ENCODE results near the gene FBRSL1.

The FBRSL1 gene

DNA sequence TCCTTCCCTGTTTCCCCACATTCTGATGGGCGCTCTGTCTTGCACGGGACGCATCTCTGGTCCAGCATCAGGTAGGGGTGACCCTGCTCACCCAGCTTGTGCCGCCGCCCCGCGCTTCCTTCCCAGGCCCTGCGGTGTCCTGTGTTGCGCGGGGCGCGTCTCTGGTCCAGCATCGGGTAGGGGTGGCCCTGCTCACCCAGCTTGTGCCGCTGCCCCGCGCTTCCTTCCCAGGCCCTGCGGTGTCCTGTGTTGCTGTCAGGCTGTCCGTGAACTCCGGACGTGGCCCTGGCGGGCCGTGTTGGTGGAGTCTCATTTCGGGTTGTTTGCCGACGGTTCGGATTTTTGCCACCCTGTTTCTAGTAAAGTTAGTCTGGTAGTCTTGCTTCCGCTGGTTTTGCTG, 6.8 kb downstream of the FBRSL1 start:
- no peaks in the 10 kb centered on the region for H3K9me3 ChIP-seq
- H3K36me3 ChIP-seq (replicated peaks), result no peaks in the 10 kb centered on the region
- in situ Hi-C loops (cut with MboI; ENCODE audit: low sequenced_read_pairs), result no loop called here
- peaks cover 5% of the 10 kb centered on the region; the same call in 1 of the 2 replicates for H3K4me1 ChIP-seq
- no peak overlapping the region for H3K4me3 ChIP-seq
- H3K27me3 ChIP-seq (ENCODE audit: low read depth), result no peaks in the 10 kb centered on the region
- no peak for DNase-seq (ENCODE audit: low spot score in 2 of 2)

DNA sequence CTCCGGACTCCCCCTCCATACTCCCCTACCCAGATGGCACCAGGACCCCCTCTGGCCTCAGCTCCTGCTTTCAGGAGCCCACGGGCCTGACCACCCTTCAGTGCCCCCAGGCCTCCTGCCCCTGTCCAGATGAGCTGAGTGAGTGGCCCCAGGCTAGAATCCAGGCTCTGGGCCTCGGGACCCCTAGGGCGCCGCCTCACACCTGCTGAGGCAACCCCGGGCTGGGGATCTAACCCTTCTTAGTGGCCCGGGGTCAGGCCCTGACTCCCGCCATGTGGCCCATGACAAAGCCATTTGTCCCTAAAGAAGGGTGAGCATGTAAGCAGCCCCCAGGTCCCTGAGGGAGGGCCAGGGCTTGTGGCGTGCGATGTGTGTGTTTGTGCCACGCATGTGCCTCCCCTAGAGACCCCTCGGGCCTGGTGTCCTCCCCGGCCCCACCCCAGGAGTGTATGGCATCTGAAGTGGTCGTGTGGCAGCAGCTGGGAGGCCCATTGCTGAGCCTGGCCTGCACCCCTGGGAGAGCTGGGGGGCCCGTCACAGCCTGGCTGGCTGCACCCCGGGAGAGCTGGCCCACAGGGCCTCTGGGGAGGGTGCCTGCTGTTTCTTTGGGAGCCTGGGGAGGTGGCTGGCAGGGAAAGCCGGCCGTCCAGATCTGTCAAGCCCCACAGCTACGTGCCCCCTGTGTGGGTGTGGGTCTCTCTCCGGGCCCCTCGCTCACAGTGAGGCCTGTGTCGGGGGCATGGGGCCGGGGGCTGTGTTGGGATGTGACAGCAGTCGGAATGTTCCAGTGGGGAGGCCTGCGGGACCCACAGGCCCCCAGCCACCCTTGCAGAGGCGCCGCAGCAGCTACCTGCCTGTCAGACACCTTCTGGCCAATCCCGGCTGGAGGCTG, 7.8 kb downstream of the FBRSL1 start:
- no peaks in the 10 kb centered on the region for H3K36me3 ChIP-seq (replicated peaks)
- no peaks in the 10 kb centered on the region for H3K9me3 ChIP-seq
- H3K4me1 ChIP-seq, result no peaks in the 10 kb centered on the region
- H3K27me3 ChIP-seq (ENCODE audit: low read depth), result no peaks in the 10 kb centered on the region
- H3K4me3 ChIP-seq, result no peak overlapping the region
- in situ Hi-C loops (cut with MboI; ENCODE audit: low sequenced_read_pairs), result no loop called here
- DNase-seq (ENCODE audit: low spot score in 2 of 2), result no peak

DNA sequence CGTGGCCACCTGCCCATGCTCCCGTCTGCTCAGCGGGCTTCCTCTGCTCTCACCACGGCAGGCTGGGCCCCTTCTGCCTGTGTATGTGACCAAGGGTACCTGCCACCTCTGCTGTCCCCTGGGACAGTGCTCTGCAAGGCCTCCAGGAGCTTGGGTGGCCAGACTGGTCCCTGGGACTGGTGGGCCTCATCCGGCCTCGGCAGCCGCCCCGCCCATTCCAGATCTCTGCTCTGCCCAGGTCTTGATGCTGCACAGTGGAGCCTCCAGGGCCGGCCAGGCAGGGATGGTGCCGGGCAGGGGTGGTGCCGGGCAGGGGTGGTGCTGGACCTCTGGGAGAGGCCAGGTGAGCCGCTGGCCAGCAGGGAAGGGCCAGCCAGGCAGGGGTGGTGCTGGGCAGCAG, 9.0 kb downstream of the FBRSL1 start:
- no peaks in the 10 kb centered on the region for H3K9me3 ChIP-seq
- no peaks in the 10 kb centered on the region for H3K36me3 ChIP-seq (replicated peaks)
- H3K27me3 ChIP-seq (ENCODE audit: low read depth), result no peaks in the 10 kb centered on the region
- in situ Hi-C loops (cut with MboI; ENCODE audit: low sequenced_read_pairs), result no loop called here
- H3K4me3 ChIP-seq, result no peak overlapping the region
- no peaks in the 10 kb centered on the region for H3K4me1 ChIP-seq
- no peak for DNase-seq (ENCODE audit: low spot score in 2 of 2)

DNA sequence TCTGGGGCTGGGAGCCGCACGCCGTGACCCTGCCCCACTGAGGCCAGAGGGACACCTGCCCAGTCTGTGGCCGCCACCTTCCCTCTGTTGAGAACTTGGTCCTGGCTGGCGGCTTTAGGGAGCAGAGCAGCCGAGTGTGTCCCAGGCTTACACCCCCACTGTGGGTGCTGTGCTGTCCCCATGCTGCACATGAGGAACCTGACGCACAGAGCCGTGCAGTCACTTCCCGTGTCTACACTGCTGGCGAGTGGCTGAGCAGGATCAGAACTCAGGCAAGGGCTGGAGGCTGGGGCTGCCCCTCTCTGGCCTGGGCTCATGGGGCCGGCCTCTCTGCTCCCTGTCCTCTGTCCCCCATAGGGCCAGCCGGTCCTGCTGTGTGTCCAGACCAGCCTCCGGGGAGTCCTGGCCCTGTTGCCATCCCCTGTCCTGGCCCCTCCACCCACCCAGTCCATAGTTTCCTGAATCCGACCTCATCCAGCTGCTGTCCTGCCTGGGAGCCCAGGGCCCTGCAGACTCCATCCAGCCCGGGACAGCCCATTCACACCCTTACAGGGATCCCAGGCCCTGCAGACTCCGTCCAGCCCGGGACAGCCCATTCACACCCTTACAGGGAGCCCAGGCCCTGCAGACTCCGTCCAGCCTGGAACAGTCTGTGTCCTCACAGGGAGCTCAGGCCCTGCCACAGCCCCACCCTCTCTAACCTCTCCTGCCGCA, 10.3 kb downstream of the FBRSL1 start:
- Histone ChIP-seq H3K4me3 (no peak overlapping the region), H3K9me3 (no peaks in the 10 kb centered on the region), H3K4me1 (no peaks in the 10 kb centered on the region), H3K36me3 (replicated peaks) (no peaks in the 10 kb centered on the region), H3K27me3 (ENCODE audit: low read depth) (no peaks in the 10 kb centered on the region)
- no peak for DNase-seq (ENCODE audit: low spot score in 2 of 2)
- in situ Hi-C loops (cut with MboI; ENCODE audit: low sequenced_read_pairs), result no loop called here

DNA sequence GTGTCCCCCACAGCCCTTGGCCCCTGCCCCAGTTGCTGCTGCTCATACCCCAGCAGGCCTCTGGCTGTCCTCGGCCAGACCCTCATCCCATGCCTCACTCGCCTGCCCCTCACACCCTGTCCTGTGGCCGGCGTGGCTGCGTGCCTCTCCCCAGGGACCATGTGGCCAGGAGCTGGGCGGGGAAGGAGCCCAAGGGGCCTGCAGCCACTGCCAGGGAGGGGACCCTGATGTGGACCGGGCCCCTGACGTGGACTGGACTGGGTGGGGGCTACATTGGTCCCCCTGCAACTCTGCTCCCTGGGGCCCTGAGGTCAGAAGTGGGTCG, 10.9 kb downstream of the FBRSL1 start:
- Histone ChIP-seq H3K4me1 (no peaks in the 10 kb centered on the region), H3K36me3 (replicated peaks) (no peaks in the 10 kb centered on the region), H3K4me3 (no peak overlapping the region), H3K9me3 (no peaks in the 10 kb centered on the region), H3K27me3 (ENCODE audit: low read depth) (no peaks in the 10 kb centered on the region)
- in situ Hi-C loops (cut with MboI; ENCODE audit: low sequenced_read_pairs), result no loop called here
- no peak for DNase-seq (ENCODE audit: low spot score in 2 of 2)

DNA sequence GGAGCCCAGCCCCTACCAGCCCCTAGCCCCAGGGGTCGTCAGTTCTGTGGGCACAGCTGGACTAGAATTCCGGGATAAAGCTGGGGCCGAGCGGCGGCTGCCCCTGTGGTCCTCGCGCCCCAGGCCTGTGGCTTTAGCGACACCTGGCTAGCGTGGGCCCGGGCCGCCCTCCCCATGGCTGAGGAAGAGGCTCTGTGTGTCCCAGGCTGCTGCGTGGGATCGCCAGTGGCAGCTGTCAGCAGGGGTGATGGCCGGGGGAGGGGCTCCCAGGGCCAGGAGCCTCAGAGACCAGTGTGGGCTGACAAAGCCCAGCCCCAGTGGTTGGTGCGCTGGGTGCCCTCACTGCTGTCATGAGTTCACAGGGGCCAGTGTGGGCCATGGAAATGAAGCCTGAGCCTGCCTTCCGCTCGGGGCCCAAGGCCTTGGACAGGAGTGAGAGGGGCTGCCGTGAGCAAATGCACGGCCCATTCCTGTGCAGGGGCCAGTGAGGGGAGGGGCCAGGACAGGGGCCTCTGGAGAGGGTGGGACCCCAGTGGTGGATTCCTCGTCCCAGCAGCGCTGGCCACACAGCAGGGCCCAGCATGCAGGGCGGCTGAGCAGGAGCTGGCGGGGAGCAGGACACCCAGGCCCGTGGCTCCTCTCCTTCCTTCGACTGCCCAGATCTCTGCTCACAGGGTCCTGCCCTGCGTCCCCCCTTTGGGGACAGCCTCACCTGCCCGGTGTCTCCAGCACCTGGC, 11.4 kb downstream of the FBRSL1 start:
- DNase-seq (ENCODE audit: low spot score in 2 of 2), result no peak
- in situ Hi-C loops (cut with MboI; ENCODE audit: low sequenced_read_pairs), result no loop called here
- H3K27me3 ChIP-seq (ENCODE audit: low read depth), result no peaks in the 10 kb centered on the region
- H3K4me3 ChIP-seq, result no peak overlapping the region
- no peaks in the 10 kb centered on the region for H3K9me3 ChIP-seq
- H3K4me1 ChIP-seq, result no peaks in the 10 kb centered on the region
- H3K36me3 ChIP-seq (replicated peaks), result no peaks in the 10 kb centered on the region

DNA sequence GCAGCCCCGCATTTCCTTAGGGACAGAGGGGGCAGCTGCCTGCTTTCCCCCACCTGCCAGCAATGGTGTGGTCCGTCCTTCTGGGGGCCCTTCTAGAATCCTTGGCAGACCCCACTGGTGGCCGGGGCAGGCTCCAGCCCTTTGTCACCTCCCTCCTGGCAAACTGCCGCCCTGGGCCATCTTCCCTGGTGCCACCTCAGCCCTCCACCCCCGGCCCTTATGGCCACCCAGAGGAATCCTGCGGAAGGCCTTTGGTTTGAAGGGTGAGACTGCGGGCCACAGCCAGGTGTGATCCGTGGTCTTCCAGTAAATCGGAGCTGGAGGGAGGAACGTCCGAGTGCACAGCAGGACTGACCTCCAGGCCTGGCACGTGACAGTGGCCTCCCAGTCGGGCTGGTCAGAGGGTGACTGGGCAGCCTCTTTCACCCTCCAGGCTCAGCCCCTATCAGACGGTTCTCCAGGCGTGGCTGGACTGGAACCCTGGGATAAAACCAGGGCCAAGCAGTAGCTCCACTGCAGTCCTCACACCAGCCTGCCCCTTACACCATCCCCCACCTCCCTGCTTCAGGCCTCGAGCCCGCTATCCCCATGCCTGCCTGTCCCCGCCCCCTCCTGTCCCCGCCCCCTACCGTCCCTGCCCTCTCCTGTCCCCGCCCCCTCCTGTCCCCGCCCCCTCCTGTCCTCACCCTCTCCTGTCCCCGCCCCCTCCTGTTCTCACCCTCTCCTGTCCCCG, 12.4 kb downstream of the FBRSL1 start:
- Histone ChIP-seq H3K9me3 (no peaks in the 10 kb centered on the region), H3K4me3 (no peak overlapping the region), H3K36me3 (replicated peaks) (no peaks in the 10 kb centered on the region), H3K4me1 (no peaks in the 10 kb centered on the region), H3K27me3 (ENCODE audit: low read depth) (no peaks in the 10 kb centered on the region)
- in situ Hi-C loops (cut with MboI; ENCODE audit: low sequenced_read_pairs), result no loop called here
- DNase-seq (ENCODE audit: low spot score in 2 of 2), result peak in 1 of 2 experiments; percentile 59

DNA sequence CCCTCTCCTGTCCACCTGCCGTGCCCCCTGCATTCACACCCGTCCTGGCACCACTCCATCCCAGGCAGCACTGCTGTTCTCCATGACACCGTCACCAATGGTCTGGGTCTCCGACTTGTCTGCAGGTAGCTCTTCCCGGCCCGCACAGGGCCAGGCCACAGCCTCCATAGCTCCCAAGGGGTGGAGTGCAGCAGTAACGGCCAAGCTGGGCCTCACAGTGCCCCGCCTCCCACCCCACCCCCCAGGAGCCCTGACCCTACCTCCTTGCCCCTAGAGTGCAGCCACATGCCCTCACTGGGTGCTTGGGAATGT, 12.9 kb downstream of the FBRSL1 start:
- Histone ChIP-seq H3K36me3 (replicated peaks) (no peaks in the 10 kb centered on the region), H3K9me3 (no peaks in the 10 kb centered on the region), H3K4me1 (no peaks in the 10 kb centered on the region), H3K4me3 (no peak overlapping the region), H3K27me3 (ENCODE audit: low read depth) (no peaks in the 10 kb centered on the region)
- no peak for DNase-seq (ENCODE audit: low spot score in 2 of 2)
- in situ Hi-C loops (cut with MboI; ENCODE audit: low sequenced_read_pairs), result no loop called here

DNA sequence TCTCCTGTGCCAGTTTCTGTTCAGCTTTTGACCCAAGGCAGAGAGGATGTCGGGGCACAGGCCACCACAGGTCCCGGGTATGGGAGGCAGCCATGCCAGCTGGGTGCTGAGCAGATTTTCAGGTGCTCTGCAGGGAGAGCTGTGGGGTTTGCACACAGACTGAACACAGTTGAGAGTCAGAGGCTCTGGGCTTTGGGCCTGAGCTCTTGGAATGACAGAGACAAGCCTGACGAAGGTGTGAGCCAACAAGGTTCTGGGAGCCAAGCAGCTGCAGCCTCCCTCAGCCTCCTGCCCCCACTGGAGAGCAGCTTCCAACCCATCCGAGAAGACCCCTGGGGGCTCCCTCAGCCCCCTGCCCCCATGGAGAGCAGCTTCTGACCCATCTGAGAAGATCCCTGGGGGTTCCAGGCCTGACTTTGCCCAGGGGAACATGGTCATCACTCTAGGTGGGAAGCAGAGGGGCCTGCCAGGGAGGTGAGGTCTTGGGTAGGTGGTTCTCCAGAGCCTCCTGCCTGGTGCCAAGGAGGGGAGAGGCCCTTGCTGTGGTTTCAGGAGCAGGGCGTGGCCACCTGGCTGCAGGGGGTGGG, 13.8 kb downstream of the FBRSL1 start:
- Histone ChIP-seq H3K9me3 (no peaks in the 10 kb centered on the region), H3K4me3 (no peak overlapping the region), H3K27me3 (ENCODE audit: low read depth) (no peaks in the 10 kb centered on the region), H3K36me3 (replicated peaks) (0 out of 2 replicates have a peak, but pooled peaks cover 1% of the 10 kb centered on the region), H3K4me1 (no peaks in the 10 kb centered on the region)
- DNase-seq (ENCODE audit: low spot score in 2 of 2), result no peak
- in situ Hi-C loops (cut with MboI; ENCODE audit: low sequenced_read_pairs), result no loop called here

DNA sequence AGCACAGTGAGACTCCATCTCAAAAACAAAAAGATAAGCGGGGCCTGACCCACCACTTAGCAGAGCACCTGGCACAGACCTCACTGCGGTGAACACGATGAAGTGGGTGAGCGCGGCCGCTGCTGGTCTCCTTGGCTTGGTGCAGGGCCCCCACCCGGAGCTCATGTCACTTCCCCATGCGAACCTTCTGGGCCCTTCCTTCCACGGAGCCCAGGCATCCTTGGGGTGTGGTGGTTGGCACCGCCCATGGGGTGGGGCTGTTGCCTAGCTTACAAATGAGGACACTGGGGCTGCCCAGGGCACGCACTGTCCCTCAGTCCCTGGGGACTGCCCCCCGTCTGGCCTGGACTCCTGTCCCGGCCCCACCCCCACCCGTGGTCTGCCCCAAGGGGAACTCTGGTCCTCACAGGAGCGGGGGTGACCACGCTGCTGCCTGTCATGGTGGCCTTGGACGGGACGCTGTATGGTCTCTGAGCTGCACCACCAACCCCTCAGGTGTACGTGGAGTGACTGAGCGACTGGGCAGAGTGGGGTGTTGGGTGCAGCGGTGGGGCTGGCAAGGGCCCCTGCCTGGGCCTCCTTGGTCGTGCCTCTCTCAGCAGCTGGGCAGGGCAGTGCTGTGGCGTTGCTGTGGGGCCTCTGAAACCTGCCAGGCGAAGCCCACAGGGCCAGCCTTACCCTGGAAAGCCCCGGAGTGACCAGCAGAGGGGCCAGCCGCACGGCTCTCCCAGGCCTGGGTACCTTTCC, 15.3 kb downstream of the FBRSL1 start:
- in situ Hi-C loops (cut with MboI; ENCODE audit: low sequenced_read_pairs), result no loop called here
- Histone ChIP-seq H3K27me3 (ENCODE audit: low read depth) (no peaks in the 10 kb centered on the region), H3K4me1 (no peaks in the 10 kb centered on the region), H3K9me3 (no peaks in the 10 kb centered on the region), H3K4me3 (no peak overlapping the region), H3K36me3 (replicated peaks) (0 out of 2 replicates have a peak, but pooled peaks cover 2% of the 10 kb centered on the region)
- no peak for DNase-seq (ENCODE audit: low spot score in 2 of 2)

DNA sequence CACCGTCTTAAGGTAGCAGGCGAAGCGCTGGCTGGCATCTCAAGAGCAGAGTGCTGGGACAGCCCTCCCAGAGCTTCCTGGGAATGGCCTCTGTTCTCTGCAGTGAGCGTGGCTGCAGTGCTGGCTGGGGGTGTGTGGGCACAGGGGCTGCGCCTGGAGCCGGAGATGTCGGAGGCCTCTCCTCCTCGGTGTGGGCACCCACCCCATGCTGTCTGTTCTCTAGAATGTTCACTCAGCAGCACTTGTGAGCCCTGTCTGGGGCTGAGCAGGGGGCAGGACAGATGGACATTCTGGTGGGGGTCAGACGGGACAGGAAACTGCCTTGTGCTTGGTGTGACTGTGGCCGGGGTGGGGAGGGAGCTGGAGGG, 15.9 kb downstream of the FBRSL1 start:
- Histone ChIP-seq H3K27me3 (ENCODE audit: low read depth) (no peaks in the 10 kb centered on the region), H3K4me3 (no peak overlapping the region), H3K36me3 (replicated peaks) (0 out of 2 replicates have a peak, but pooled peaks cover 2% of the 10 kb centered on the region), H3K4me1 (no peaks in the 10 kb centered on the region), H3K9me3 (no peaks in the 10 kb centered on the region)
- in situ Hi-C loops (cut with MboI; ENCODE audit: low sequenced_read_pairs), result no loop called here
- DNase-seq (ENCODE audit: low spot score in 2 of 2), result no peak

DNA sequence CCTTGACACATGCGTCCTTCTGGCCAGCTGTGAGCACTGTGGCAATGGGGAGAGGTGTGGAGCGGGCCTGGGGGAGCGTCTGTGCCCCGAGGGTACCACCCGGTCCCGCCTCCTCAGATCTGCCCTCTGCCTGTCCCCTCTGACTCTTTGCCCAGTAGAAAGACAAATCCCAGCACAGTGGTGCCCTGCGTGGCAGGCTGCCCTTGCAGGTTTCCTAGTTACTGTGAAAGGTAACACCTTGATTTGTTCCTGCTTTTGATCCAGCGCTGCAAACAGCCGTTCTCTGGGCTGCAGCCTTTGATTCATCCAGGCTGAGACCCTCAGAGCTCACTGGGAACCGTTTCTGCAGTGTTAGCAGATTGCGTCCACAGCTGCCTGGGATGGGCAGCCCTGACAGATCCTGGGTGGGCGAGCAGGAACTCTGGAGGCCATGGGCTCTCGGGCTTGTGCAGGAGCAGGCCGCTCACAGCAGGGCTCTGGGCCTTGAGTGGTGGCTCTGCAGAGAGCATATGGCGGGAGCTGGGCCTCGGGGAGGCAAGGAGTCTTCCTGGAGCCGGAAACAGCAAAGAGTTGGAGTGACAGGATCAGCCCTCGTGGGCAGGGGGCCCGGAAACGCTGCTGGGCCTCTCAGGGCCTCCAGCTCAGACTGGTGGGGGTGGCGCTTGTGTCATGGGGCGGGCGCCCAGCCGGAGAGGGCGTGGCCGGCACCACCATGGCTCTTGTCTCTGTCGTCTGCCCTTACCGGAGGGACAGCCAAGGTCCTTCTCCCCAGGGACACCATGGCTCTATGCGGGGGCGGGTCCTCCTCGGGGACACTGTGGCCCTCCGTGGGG, 16.6 kb downstream of the FBRSL1 start:
- no peaks in the 10 kb centered on the region for H3K27me3 ChIP-seq (ENCODE audit: low read depth)
- peak in 1 of 2 experiments; percentile 39 for DNase-seq (ENCODE audit: low spot score in 2 of 2)
- in situ Hi-C loops (cut with MboI; ENCODE audit: low sequenced_read_pairs), result no loop called here
- H3K9me3 ChIP-seq, result no peaks in the 10 kb centered on the region
- H3K4me1 ChIP-seq, result no peaks in the 10 kb centered on the region
- H3K36me3 ChIP-seq (replicated peaks), result 0 out of 2 replicates have a peak, but pooled peaks cover 2% of the 10 kb centered on the region
- H3K4me3 ChIP-seq, result no peak overlapping the region
